Trophoblast cell (in vitro differentiated cells and primary cell): ENCODE results near the gene ADAM8.

Source experiments
- DNase-seq, 2 donors: peaks; one replicate each; pipeline ENCODE4 v3.0.0-alpha.2; 2016
- H2AFZ ChIP-seq: 2 replicates; pipeline ENCODE4 v1.6.1; 2013; ENCODE audit warnings: low read length, moderate library complexity, mild to moderate bottlenecking; ENCODE audit not compliant: insufficient read depth, poor library complexity
- H2AK5ac ChIP-seq: 2 replicates; pipeline ENCODE4 v1.6.1; 2013; ENCODE audit warnings: mild to moderate bottlenecking, low read length
- H2BK120ac ChIP-seq: 2 replicates; pipeline ENCODE4 v1.6.1; 2013; ENCODE audit warnings: low read length, mild to moderate bottlenecking, moderate library complexity; ENCODE audit not compliant: insufficient read depth, poor library complexity
- H2BK12ac ChIP-seq: 2 replicates; pipeline ENCODE4 v1.6.1; 2013; ENCODE audit warnings: mild to moderate bottlenecking, low read length, moderate library complexity
- H2BK5ac ChIP-seq: 2 replicates; pipeline ENCODE4 v1.6.1; 2013; ENCODE audit warnings: low read length, low read depth, moderate library complexity, mild to moderate bottlenecking; ENCODE audit not compliant: poor library complexity
- H3K14ac ChIP-seq: 2 replicates; pipeline ENCODE4 v1.6.1; 2013; ENCODE audit warnings: mild to moderate bottlenecking, low read length
- H3K18ac ChIP-seq: 2 replicates; pipeline ENCODE4 v1.6.1; 2013; ENCODE audit warnings: mild to moderate bottlenecking, low read length
- H3K23ac ChIP-seq: 2 replicates; pipeline ENCODE4 v1.6.1; 2013; ENCODE audit warnings: low read length
- H3K27ac ChIP-seq: 2 replicates; pipeline ENCODE4 v1.5.1; 2013; ENCODE audit warnings: low read depth, mild to moderate bottlenecking, inconsistent platforms, low read length, moderate library complexity
- H3K27me3 ChIP-seq: 2 replicates; pipeline ENCODE4 v1.6.1; 2013; ENCODE audit warnings: inconsistent platforms, mild to moderate bottlenecking, low read length, moderate library complexity; ENCODE audit not compliant: insufficient read depth
- H3K36me3 ChIP-seq, 2 experiments: 1 replicate in 1 of 2; 2 replicates in 1 of 2; pipeline ENCODE4 v1.6.1; 2013; ENCODE audit warnings: low read length in 2 of 2, mild to moderate bottlenecking in 2 of 2, moderate library complexity in 1 of 2; ENCODE audit not compliant: insufficient read depth in 2 of 2, control insufficient read depth in 1 of 2
- H3K4ac ChIP-seq: 2 replicates; pipeline ENCODE4 v1.6.1; 2013; ENCODE audit warnings: low read depth, mild to moderate bottlenecking, low read length, moderate library complexity
- H3K4me1 ChIP-seq, 2 experiments: 1 replicate in 1 of 2; 2 replicates in 1 of 2; pipeline ENCODE4 v1.6.1; 2013; ENCODE audit warnings: low read length in 2 of 2, mild to moderate bottlenecking in 2 of 2, moderate library complexity in 1 of 2; ENCODE audit not compliant: insufficient read depth in 2 of 2, control insufficient read depth in 1 of 2
- H3K4me2 ChIP-seq: 2 replicates; pipeline ENCODE4 v1.6.1; 2013; ENCODE audit warnings: inconsistent platforms, mild to moderate bottlenecking, low read length, moderate library complexity
- H3K4me3 ChIP-seq: 2 replicates; pipeline ENCODE4 v1.5.1; 2013; ENCODE audit warnings: mild to moderate bottlenecking, low read depth, low read length, inconsistent platforms
- H3K79me1 ChIP-seq: one replicate; pipeline ENCODE4 v1.6.1; 2013; ENCODE audit warnings: low read length
- H3K79me2 ChIP-seq: 2 replicates; pipeline ENCODE4 v1.6.1; 2013; ENCODE audit warnings: low read length, mild to moderate bottlenecking; ENCODE audit not compliant: control insufficient read depth, insufficient read depth, poor library complexity
- H3K9ac ChIP-seq: 2 replicates; pipeline ENCODE4 v1.6.1; 2013; ENCODE audit warnings: mild to moderate bottlenecking, low read length
- H3K9me3 ChIP-seq: 2 replicates; pipeline ENCODE4 v1.6.1; 2013; ENCODE audit warnings: low read depth, mild to moderate bottlenecking, control low read depth, inconsistent platforms, low read length; ENCODE audit not compliant: insufficient read depth
- H4K12ac ChIP-seq: 2 replicates; pipeline ENCODE4 v1.6.1; 2013; ENCODE audit warnings: low read depth, mild to moderate bottlenecking, low read length, moderate library complexity
- H4K8ac ChIP-seq: 2 replicates; pipeline ENCODE4 v1.6.1; 2013; ENCODE audit warnings: low read depth, mild to moderate bottlenecking, low read length, moderate library complexity
- H4K91ac ChIP-seq: one replicate; pipeline ENCODE4 v1.6.1; 2013; ENCODE audit warnings: low read depth, mild to moderate bottlenecking, low read length, moderate library complexity
- whole genome bisulfite sequencing: extraction: QIAGEN DNeasy Blood & Tissue Kit; methylation state at CpG from one replicate; pipeline ENCODE4 v1.1.7; 2013; ENCODE audit warnings: missing lambda C conversion rate; ENCODE audit not compliant: insufficient read length, insufficient coverage; ENCODE audit errors: extremely low coverage; 5-methylcytosine and 5-hydroxymethylcytosine counted together

ADAM8 gene

GRCh38 chr10:133262696-133263095, 14.0 kb downstream of the ADAM8 start:
- H3K27me3 ChIP-seq, result no peaks in the 10 kb centered on the region
- no peak overlapping the region for H3K27ac ChIP-seq
- no peak overlapping the region for H4K91ac ChIP-seq
- no peak overlapping the region for H3K23ac ChIP-seq
- peaks cover 2% of the 10 kb centered on the region for H3K79me2 ChIP-seq
- H2AK5ac ChIP-seq, result no peak overlapping the region
- H2BK5ac ChIP-seq, result no peak overlapping the region
- H4K12ac ChIP-seq, result no peak overlapping the region
- H3K4ac ChIP-seq, result no peak overlapping the region
- no peak overlapping the region for H4K8ac ChIP-seq
- no peak overlapping the region for H2BK12ac ChIP-seq
- H2AFZ ChIP-seq, result no peak overlapping the region
- WGBS, result no CpG with 5 or more reads among the region's 14 CpGs
- no peak overlapping the region for H3K4me3 ChIP-seq
- H3K4me1 ChIP-seq, result peaks cover 4% of the 10 kb centered on the region in 2 experiments
- H3K36me3 ChIP-seq, result peaks cover 0 to 5% of the 10 kb centered on the region in 2 experiments
- H3K18ac ChIP-seq, result no peak overlapping the region
- no peak overlapping the region for H3K4me2 ChIP-seq
- H2BK120ac ChIP-seq, result no peak overlapping the region
- peaks cover 2% of the 10 kb centered on the region for H3K9me3 ChIP-seq
- H3K14ac ChIP-seq, result no peak overlapping the region
- DNase-seq, result peak; percentile 8 to 89
- peaks cover 4% of the 10 kb centered on the region for H3K79me1 ChIP-seq
- H3K9ac ChIP-seq, result no peak overlapping the region

DNA sequence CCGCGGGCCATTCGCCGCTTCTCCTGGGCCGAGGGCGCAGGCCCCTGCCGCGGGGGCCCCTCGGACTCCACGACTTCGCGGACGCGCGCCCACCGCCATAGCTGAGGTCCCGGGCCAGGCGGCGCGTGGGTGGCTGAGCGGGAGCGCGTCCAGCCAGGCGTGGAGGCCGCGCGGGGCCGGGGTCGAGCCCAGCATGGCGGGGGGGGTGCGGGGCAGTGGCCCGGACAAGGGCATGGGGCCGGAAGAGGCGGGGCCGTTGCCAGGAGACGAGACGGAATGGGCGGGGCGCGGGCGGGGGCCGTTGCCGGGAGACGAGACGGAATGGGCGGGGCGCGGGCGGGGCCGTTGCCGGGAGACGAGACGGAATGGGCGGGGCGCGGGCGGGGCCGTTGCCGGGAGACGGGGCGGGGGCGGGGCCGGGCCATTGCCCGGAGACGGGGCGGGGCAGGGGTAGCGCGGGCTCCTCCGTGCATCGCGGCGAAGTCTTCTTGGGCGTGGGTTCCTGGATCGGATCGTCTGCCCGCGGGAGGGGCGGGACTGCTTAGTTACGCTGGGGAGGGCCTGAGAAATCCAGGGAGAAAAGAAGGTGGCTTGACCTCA, 14.8 kb downstream of the ADAM8 start:
- peaks cover 2% of the 10 kb centered on the region for H3K79me2 ChIP-seq
- peak overlapping the region; percentile 77 for H3K18ac ChIP-seq
- peak overlapping the region; percentile 66 for H4K12ac ChIP-seq
- no peaks in the 10 kb centered on the region for H3K27me3 ChIP-seq
- H2BK12ac ChIP-seq, result no peak overlapping the region
- peak overlapping the region; percentile 91 for H3K4me3 ChIP-seq
- H2AFZ ChIP-seq, result peak overlapping the region; percentile 91
- peak; percentile 72 to 76 for DNase-seq
- WGBS, result no CpG with 5 or more reads among the region's 79 CpGs
- peaks cover 4 to 6% of the 10 kb centered on the region in 2 experiments for H3K4me1 ChIP-seq
- H3K9ac ChIP-seq, result peak overlapping the region; percentile 78
- H2BK5ac ChIP-seq, result no peak overlapping the region
- peaks cover 2% of the 10 kb centered on the region for H3K9me3 ChIP-seq
- H3K27ac ChIP-seq, result no peak overlapping the region
- H4K8ac ChIP-seq, result peak overlapping the region; percentile 95
- H3K4me2 ChIP-seq, result peak overlapping the region; percentile 70
- H2AK5ac ChIP-seq, result no peak overlapping the region
- no peak overlapping the region for H3K23ac ChIP-seq
- H3K79me1 ChIP-seq, result peaks cover 4% of the 10 kb centered on the region
- H4K91ac ChIP-seq, result peak overlapping the region; percentile 92
- H3K36me3 ChIP-seq, result peaks cover 0 to 2% of the 10 kb centered on the region in 2 experiments
- H2BK120ac ChIP-seq, result peak overlapping the region; percentile 85
- peak overlapping the region; percentile 88 for H3K4ac ChIP-seq
- peak overlapping the region; percentile 89 for H3K14ac ChIP-seq

- peaks cover 4 to 6% of the 10 kb centered on the region in 2 experiments for H3K4me1 ChIP-seq
- no peaks in the 10 kb centered on the region for H3K27me3 ChIP-seq
- peak overlapping the region; percentile 91 for H3K4me3 ChIP-seq
- H3K23ac ChIP-seq, result no peak overlapping the region
- WGBS, result no CpG with 5 or more reads among the region's 50 CpGs
- H2AK5ac ChIP-seq, result peak overlapping the region; percentile 31
- peak overlapping the region; percentile 92 for H4K91ac ChIP-seq
- peak overlapping the region; percentile 95 for H4K8ac ChIP-seq
- H3K36me3 ChIP-seq, result peaks cover 0 to 2% of the 10 kb centered on the region in 2 experiments
- no peak overlapping the region for H2BK12ac ChIP-seq
- H2BK5ac ChIP-seq, result no peak overlapping the region
- H3K9me3 ChIP-seq, result peaks cover 2% of the 10 kb centered on the region
- H3K79me1 ChIP-seq, result peaks cover 4% of the 10 kb centered on the region
- H3K14ac ChIP-seq, result peak overlapping the region; percentile 89
- peak overlapping the region; percentile 70 for H3K4me2 ChIP-seq
- H4K12ac ChIP-seq, result peak overlapping the region; percentile 79
- H3K18ac ChIP-seq, result peak overlapping the region; percentile 60
- no peak overlapping the region for H3K9ac ChIP-seq
- peak overlapping the region; percentile 91 for H2AFZ ChIP-seq
- no peak overlapping the region for H3K27ac ChIP-seq
- H2BK120ac ChIP-seq, result peak overlapping the region; percentile 85
- DNase-seq, result peak; percentile 25 to 36
- H3K4ac ChIP-seq, result peak overlapping the region; percentile 88
- peaks cover 2% of the 10 kb centered on the region for H3K79me2 ChIP-seq
These were observed 15.6 kb downstream of the ADAM8 start for GRCh38 chr10:133260895-133261725.

DNA sequence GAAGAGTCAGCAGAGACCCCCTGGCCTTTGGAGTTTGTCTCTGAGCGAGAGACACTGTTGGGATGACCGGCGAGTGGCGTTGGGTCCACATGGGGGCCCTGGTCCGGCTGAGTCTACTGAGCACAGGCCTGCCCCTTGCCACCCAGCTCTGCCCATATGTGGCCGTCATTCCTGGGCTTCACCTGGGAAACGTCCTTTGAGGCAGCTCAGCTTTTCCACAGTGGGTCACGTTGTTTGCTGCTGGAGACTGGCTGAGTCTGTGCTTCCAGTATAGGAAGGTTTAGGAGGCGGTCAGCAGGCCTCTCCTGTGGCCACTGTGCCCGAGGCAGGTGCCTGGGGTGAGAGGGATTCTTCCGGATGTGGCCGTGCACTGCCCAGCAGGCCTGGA, 17.1 kb downstream of the ADAM8 start:
- Histone ChIP-seq H3K27me3 (no peaks in the 10 kb centered on the region), H2BK120ac (no peak overlapping the region), H3K79me2 (peaks cover 2% of the 10 kb centered on the region), H4K8ac (no peak overlapping the region), H3K9me3 (peaks cover 2% of the 10 kb centered on the region), H3K4ac (no peak overlapping the region), H3K18ac (no peak overlapping the region), H3K79me1 (peaks cover 4% of the 10 kb centered on the region), H2BK12ac (no peak overlapping the region), H4K91ac (no peak overlapping the region), H3K9ac (no peak overlapping the region), H3K4me2 (no peak overlapping the region), H2BK5ac (no peak overlapping the region), H3K23ac (no peak overlapping the region), H3K36me3 (no peaks in the 10 kb centered on the region), H2AFZ (no peak overlapping the region), H4K12ac (no peak overlapping the region), H3K14ac (no peak overlapping the region), H3K4me3 (no peak overlapping the region), H3K4me1 (peaks cover 4 to 6% of the 10 kb centered on the region in 2 experiments), H3K27ac (no peak overlapping the region), H2AK5ac (no peak overlapping the region)
- no peak for DNase-seq
- WGBS, result no CpG with 5 or more reads among the region's 12 CpGs
